Transverse colon (tissue), 4 donors: ENCODE data around the gene MYBPH. TPM values are rescaled to one million over a fixed set of nuclear protein-coding genes. Genes with fewer than 3 reads are reported as not detected.

ENCODE experiments used
- DNase-seq: peaks from one replicate; pipeline ENCODE4 v3.0.0-alpha.2; 2019
- H3K27ac ChIP-seq, 4 donors: fragments of 200-600 bp; sonication (generic); 2 replicates each; pipeline ENCODE4 v1.5.1; 2016 to 2018; ENCODE audit warnings: inconsistent platforms in 4 of 4
- H3K27me3 ChIP-seq: fragments of 200-600 bp; sonication (generic); 2 replicates; pipeline ENCODE4 v1.5.1; 2017; ENCODE audit warnings: inconsistent platforms
- H3K36me3 ChIP-seq, 4 donors: fragments of 200-600 bp; sonication (generic); 2 replicates each; pipeline ENCODE4 v1.5.1; 2017 to 2019; ENCODE audit warnings: inconsistent platforms in 4 of 4
- H3K4me1 ChIP-seq, 4 donors: fragments of 200-600 bp; sonication (generic); 2 replicates each; pipeline ENCODE4 v1.5.1; 2017 to 2020; ENCODE audit warnings: inconsistent platforms in 4 of 4
- H3K4me3 ChIP-seq, 4 donors: fragments of 200-600 bp; sonication (generic); 1 replicate in 1 of 4; 2 replicates in 3 of 4; pipeline versions ENCODE4 v1.5.1 to v1.6.1; 2017 to 2019; ENCODE audit warnings: inconsistent platforms in 4 of 4
- H3K9me3 ChIP-seq, 2 donors: fragments of 200-600 bp; sonication (generic); 2 replicates each; pipeline ENCODE4 v1.5.1; 2017 to 2019; ENCODE audit warnings: inconsistent platforms in 2 of 2
- CTCF ChIP-seq, 5 experiments: fragments of 200-600 bp in 3 of 5; fragments of 450-650 bp in 2 of 5; sonication (generic) in 3 of 5; IDR thresholded peaks; 1 replicate in 2 of 5; 2 replicates in 3 of 5; pipeline ENCODE4 v1.5.1; 2016 to 2017; ENCODE audit warnings: antibody characterized with exemption in 5 of 5, inconsistent platforms in 3 of 5, mild to moderate bottlenecking in 2 of 5, moderate library complexity in 1 of 5
- EP300 ChIP-seq: sonication (generic); formaldehyde crosslinking; IDR thresholded peaks from one replicate; pipeline ENCODE4 v1.6.1; 2017; ENCODE audit warnings: antibody characterized with exemption, low read depth
- POLR2A ChIP-seq: fragments of 450-650 bp; IDR thresholded peaks from one replicate; pipeline ENCODE4 v1.6.1; 2016; ENCODE audit warnings: antibody characterized with exemption, mild to moderate bottlenecking, moderate library complexity
- POLR2AphosphoS5 ChIP-seq, 3 donors: sonication (generic); formaldehyde crosslinking; IDR thresholded peaks; one replicate each; pipeline ENCODE4 v1.6.1; 2016; ENCODE audit warnings: antibody characterized with exemption in 3 of 3
- WGBS, 2 donors: methylation state at CpG; one replicate each; pipeline ENCODE4 v1.1.5; 2018; ENCODE audit warnings: low coverage in 1 of 2; 5-methylcytosine and 5-hydroxymethylcytosine counted together
- in situ Hi-C, 4 donors: fragments of 200-750 bp; cut with MboI; loops; one replicate each; pipeline versions ENCODE4 v1.15.0 to v1.15.1; 2017; ENCODE audit warnings: low sequenced_read_pairs in 3 of 4, low pct_ligation_motif_present in 1 of 4, low pct_unique_long_range_greater_than_20kb in 1 of 4
- intact Hi-C: fragments of 100-400 bp; cut with DNase I; formaldehyde crosslinking; loops from one replicate; pipeline ENCODE4 v1.15.1; 2023; ENCODE audit warnings: low total_unique reads
- total RNA-seq, 4 donors: library from RNA; depleted of rRNA; stranded (reverse); fragments of >200 nt; gene quantifications; one replicate each; pipeline ENCODE4 v1.1.0, GENCODE V29; 2016

MYBPH gene
- total RNA-seq, 4 donors from 2014 or later = not detected

GRCh38 chr1:203211812-203212211, 36.2 kb upstream of the MYBPH start:
- in situ Hi-C loops (loop anchor here in 3 of 4 donors (10.0 kb wide), 2 partner anchors 97 to 177 kb away; no protein-coding TSS in a partner anchor), intact Hi-C loops (no loop called here)
- no peaks in the 10 kb centered on the region for H3K4me1 ChIP-seq
- H3K36me3 ChIP-seq = no peaks in the 10 kb centered on the region
- no peak overlapping the region for H3K4me3 ChIP-seq
- peaks cover 3% of the 10 kb centered on the region for H3K27me3 ChIP-seq
- no peak for TF ChIP-seq POLR2A
- no peak for TF ChIP-seq EP300
- TF ChIP-seq CTCF (IDR thresholded peaks at IDR 0.05) = no peak
- TF ChIP-seq POLR2AphosphoS5 (IDR thresholded peaks at IDR 0.05) = no peak
- no peak overlapping the region for H3K27ac ChIP-seq
- no peak for DNase-seq
- no peaks in the 10 kb centered on the region for H3K9me3 ChIP-seq
- WGBS, 2 donors = 85% methylated on average over 3 of the region's 3 CpGs; no CpG with 5 or more reads in 1 of the 2 donors

- no peak for DNase-seq
- TF ChIP-seq POLR2AphosphoS5 (IDR thresholded peaks at IDR 0.05) (no peak), CTCF (IDR thresholded peaks at IDR 0.05) (no peak), EP300 (no peak), POLR2A (no peak)
- Histone ChIP-seq H3K9me3 (no peaks in the 10 kb centered on the region), H3K27ac (no peak overlapping the region), H3K36me3 (no peaks in the 10 kb centered on the region), H3K4me1 (no peaks in the 10 kb centered on the region), H3K27me3 (no peaks in the 10 kb centered on the region), H3K4me3 (no peak overlapping the region)
- intact Hi-C loops = no loop called here
- in situ Hi-C loops = loop anchor here in 3 of 4 donors (10.0 kb wide), 2 partner anchors 96 to 176 kb away; no protein-coding TSS in a partner anchor
These were observed 35.4 kb upstream of the MYBPH start for GRCh38 chr1:203210988-203211387.

GRCh38 chr1:203210350-203210749, 34.7 kb upstream of the MYBPH start:
- Histone ChIP-seq H3K9me3 (no peaks in the 10 kb centered on the region), H3K4me1 (no peaks in the 10 kb centered on the region), H3K27me3 (no peaks in the 10 kb centered on the region), H3K4me3 (no peak overlapping the region), H3K27ac (no peak overlapping the region), H3K36me3 (no peaks in the 10 kb centered on the region)
- no peak for DNase-seq
- no peak for TF ChIP-seq CTCF (IDR thresholded peaks at IDR 0.05)
- TF ChIP-seq EP300 = no peak
- TF ChIP-seq POLR2A = no peak
- TF ChIP-seq POLR2AphosphoS5 (IDR thresholded peaks at IDR 0.05) = no peak
- intact Hi-C loops (no loop called here), in situ Hi-C loops (loop anchor here in 3 of 4 donors (10.0 kb wide), 2 partner anchors 96 to 176 kb away; no protein-coding TSS in a partner anchor)

GRCh38 chr1:203208181-203208580, 32.6 kb upstream of the MYBPH start:
- no peaks in the 10 kb centered on the region for H3K36me3 ChIP-seq
- no peak for DNase-seq
- WGBS, 2 donors = 50 to 77% methylated on average over 1 of the region's 1 CpG
- H3K4me3 ChIP-seq = no peak overlapping the region
- in situ Hi-C loops (no loop called here), intact Hi-C loops (no loop called here)
- H3K4me1 ChIP-seq = no peaks in the 10 kb centered on the region
- TF ChIP-seq POLR2A = no peak
- no peak for TF ChIP-seq CTCF (IDR thresholded peaks at IDR 0.05)
- no peak overlapping the region for H3K27ac ChIP-seq
- H3K9me3 ChIP-seq = no peaks in the 10 kb centered on the region
- H3K27me3 ChIP-seq = no peaks in the 10 kb centered on the region
